GM18505 (cell line): ENCODE results near the gene C1R.
"Not testable (repeated sequence)": the region's sequence is repeated elsewhere in the genome, so short reads cannot be mapped to it uniquely, and the experiment has no call there.

Experiments used
- ATAC-seq: cut with Tn5 transposase; IDR thresholded peaks from one replicate; pipeline ENCODE4 v1.9.1; 2021; ENCODE audit not compliant: unreplicated experiment
- POLR2A ChIP-seq: IDR thresholded peaks from 4 replicates; pipeline ENCODE4 v1.6.1; 2011; ENCODE audit warnings: borderline replicate concordance; ENCODE audit not compliant: insufficient read depth, insufficient read length; ENCODE audit errors: extremely low read depth

The C1R gene

DNA sequence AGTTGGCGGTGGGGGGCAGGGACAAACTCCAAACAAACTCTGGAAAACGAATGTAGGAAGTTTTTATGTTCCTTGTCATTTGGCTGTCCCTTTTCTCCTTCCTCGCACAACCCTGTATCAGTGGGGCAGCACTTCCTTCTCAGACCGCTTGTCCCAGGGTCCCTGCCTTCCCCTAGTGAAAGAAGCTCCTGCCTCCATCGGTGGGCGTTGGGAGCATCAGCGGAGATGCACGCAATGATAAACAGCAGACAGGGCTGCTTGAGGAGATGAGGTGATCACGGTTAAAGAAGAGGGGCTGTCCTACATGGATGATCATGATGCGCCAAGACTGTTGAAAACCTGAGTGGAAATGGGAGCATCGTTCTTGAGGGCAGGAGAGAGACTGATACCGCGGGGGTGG lies 31.1 kb downstream of the C1R start:
- TF ChIP-seq POLR2A, result no peak
- ATAC-seq, result no peak

DNA sequence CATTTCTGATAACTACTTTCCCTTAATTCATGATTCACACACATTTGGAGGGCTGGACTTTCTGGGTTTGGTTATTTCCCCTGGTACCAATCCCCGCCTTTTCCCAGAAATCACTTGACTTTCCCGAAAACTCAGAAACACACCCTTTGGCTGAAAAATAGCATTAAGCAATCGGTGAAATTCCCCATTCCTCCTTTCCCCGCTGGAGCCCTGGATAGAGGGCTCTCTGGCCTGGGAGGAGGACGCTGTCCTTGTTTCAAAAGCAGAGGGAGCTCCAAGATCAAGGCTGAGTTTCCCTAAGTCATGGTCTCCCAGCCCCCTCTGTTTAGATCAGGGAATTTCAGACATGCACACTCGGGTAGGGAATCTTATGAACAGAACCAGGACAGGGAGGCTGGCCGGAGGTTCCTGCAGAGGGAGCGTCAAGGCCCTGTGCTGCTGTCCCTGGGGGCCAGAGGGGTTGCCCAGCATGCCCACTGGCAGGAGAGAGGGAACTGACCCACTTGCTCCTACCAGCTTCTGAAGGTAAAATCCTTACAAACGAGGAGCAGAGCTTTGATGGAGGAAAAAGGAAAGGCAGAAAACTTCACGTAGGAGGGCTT lies 31.8 kb downstream of the C1R start, which contains the start of gene C1S:
C1S (plus strand) TSS at position 366 of the 602 bp plus-strand sequence. CDS start 1,195 bp downstream, outside the sequence.
- no peak for TF ChIP-seq POLR2A
- ATAC-seq, result no peak

DNA sequence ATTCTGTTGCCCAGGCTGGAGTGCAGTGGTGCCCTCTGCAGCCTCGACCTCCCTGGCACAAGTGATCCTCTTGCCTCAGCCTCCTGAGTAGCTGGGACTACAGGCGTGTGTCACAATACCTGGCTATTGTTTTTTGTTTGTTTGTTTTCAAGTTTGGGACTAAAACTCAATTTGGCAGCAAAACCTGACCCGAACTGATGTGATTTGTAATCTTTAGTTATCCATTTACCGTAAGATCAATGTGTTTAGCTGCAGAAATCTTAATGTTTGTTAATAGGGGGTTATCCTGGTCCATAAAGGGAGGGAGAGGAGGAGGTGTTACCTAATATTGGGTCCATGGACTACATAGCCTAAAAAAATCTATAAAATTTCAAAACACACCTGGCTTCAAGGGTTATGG lies 32.5 kb downstream of the C1R start:
- no peak for TF ChIP-seq POLR2A
- ATAC-seq, result no peak

DNA sequence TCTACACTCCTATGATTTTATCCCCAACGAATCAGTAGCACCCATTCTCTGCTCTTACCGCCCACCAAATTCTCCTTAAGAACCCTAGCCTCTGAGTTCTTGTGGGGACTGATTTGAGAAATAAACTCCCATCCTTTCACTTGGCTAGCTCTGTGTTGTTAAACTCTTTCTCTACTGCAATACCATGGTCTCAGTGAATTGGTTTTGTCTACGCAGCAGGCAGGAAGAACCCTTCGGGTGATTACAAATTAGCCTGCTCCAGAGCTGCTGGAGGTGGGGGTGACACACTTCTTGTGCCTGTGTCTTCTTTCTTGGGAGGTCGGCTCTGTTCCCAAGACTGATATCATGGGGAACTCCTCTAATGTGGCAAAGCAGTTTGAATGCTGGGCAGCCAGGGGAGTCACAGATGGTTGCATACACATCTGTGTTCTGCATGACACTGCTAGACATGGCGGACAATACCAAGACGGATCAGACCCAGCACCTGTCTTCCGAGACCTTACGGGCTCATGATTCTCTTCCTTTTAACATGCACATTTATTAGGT lies 33.3 kb downstream of the C1R start:
- ATAC-seq, result no peak
- no peak for TF ChIP-seq POLR2A

- TF ChIP-seq POLR2A, result no peak
- no peak for ATAC-seq
These were observed 33.9 kb downstream of the C1R start for GRCh38 chr12:7058163-7058845.

- ATAC-seq, result not testable (repeated sequence)
These were observed 36.5 kb downstream of the C1R start for GRCh38 chr12:7055736-7056135.

GRCh38 chr12:7054925-7055324 lies 37.3 kb downstream of the C1R start:
- TF ChIP-seq POLR2A, result no peak
- ATAC-seq, result no peak

GRCh38 chr12:7049973-7050372 lies 42.3 kb downstream of the C1R start:
- not testable (repeated sequence) for ATAC-seq

- ATAC-seq, result not testable (repeated sequence)
These were observed 42.7 kb downstream of the C1R start for GRCh38 chr12:7049445-7049951.

GRCh38 chr12:7047306-7047705 lies 44.9 kb downstream of the C1R start:
- TF ChIP-seq POLR2A, result no peak
- ATAC-seq, result no peak

DNA sequence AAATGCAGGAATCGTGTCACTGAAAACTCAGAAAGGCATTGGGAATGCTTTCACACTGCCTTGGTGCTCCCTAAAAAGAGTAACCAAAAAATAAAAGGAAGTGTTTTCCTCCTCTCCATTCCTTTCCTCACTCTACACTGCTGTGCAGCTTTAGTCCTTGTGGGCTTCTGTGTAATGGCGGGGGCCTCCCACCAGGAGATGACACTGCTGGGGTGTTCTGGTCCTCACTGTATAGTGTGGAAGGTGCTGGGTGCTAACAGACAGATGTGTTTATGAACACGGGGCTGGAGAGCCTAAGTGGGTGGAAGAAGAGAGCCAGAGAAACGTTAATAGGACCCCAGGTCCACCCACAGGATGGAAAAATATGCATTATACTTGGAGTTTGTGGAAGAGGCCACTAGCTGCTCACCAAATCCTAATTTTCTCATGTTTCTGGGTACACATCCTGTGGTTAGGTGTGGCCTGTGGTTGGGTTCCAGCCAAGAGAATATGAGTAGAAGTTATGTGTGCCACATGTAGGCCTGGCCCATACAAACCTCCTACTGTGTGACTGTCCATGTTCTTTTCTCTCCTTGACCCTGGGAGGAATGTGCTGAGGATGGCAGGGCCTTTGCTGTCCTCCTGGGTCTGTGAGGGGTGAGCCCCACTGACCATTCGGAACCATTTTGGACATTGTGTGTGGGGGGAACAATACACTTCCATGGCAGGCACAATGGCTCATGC lies 45.7 kb downstream of the C1R start:
- no peak for TF ChIP-seq POLR2A
- ATAC-seq, result no peak

DNA sequence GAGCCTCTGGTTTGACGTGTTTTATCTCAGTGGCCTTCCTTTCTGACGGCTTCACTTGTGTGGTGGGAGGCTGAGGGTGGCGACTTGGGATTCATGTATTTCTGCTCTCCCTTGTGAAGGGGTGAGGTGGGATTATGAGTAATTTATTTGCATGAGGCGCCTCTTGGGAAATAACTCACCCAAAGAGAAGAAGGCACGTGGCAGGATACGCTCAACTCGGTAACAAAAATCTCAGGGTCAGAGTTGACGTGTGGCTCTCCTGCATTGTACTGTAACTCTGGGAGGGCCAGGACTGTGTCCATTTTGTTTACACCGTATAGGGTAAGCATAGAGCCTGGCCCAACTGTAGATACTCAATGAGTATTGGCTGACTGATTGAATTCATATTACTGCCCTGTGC lies 46.3 kb downstream of the C1R start:
- no peak for TF ChIP-seq POLR2A
- no peak for ATAC-seq

DNA sequence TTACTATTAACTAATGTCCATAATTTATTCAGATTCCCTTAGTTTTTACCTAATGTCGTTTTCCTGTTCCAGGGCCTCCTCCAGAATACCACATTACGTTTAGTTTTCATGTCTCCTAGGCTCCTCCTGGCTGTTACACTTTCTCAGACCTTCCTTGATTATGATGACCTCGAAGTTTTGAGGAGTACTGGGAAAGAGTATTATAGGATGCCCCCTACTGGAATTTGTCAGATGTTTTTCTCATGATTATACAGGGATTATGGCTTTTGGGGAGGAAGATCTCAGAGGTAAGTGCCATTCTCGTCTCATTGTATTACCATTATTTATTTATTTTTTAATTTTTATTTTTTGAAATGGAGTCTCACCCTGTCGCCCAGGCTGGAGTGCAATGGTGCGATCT lies 49.4 kb downstream of the C1R start:
- no peak for ATAC-seq
- no peak for TF ChIP-seq POLR2A

GRCh38 chr12:7039403-7039802 lies 52.8 kb downstream of the C1R start:
- TF ChIP-seq POLR2A, result no peak
- ATAC-seq, result no peak
